ENCODE results near the gene PPIL6.

PPIL6 gene

DNA sequence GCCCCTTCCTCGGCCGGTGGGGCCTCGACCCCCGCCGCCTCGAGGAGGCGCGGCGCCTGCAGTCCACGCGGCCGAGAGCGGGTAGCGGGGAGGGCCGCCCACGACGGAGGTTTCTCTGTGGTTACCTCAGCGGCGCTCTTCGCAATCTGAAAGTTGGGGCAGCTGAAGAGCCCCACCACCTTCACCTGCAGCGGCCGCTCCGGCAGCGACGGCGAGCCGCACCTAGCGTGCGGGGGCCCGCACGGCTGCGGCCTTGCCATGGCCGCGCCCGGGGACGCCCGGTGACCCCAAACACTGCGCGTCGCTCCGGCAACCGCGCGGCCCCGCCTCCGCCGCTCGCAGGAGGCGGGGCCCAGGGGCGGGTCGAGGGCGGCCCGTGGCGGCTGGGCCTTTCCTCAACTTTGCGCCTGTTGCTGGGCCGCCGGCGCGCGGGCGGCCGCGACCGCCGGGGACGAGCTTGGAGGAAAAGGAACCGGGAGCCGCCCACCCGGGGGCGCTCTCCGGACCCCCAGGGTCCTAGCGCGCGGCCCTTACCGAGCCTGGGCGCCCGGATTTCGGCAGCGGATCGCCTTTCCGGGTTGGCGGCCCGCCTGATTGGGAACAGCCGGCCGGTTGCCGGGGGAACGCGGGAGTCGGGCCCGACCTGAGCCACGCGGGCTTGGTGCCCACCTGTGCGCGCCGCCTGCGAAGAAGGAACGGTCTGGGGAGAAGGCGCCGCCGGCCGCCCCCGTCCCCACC is at the start of gene PPIL6, which contains the start of gene SMPD2:
Gene PPIL6 (minus strand): TSS at position 298 of the 738 bp plus-strand sequence. CDS start 38 bp downstream, at position 260.
Gene SMPD2 (plus strand): TSS at position 394 of the 738 bp plus-strand sequence. CDS start 398 bp downstream, outside the sequence.
- DNase-seq (ENCODE audit: low spot score), result peak; percentile 95
- TF ChIP-seq, protein P1, sequence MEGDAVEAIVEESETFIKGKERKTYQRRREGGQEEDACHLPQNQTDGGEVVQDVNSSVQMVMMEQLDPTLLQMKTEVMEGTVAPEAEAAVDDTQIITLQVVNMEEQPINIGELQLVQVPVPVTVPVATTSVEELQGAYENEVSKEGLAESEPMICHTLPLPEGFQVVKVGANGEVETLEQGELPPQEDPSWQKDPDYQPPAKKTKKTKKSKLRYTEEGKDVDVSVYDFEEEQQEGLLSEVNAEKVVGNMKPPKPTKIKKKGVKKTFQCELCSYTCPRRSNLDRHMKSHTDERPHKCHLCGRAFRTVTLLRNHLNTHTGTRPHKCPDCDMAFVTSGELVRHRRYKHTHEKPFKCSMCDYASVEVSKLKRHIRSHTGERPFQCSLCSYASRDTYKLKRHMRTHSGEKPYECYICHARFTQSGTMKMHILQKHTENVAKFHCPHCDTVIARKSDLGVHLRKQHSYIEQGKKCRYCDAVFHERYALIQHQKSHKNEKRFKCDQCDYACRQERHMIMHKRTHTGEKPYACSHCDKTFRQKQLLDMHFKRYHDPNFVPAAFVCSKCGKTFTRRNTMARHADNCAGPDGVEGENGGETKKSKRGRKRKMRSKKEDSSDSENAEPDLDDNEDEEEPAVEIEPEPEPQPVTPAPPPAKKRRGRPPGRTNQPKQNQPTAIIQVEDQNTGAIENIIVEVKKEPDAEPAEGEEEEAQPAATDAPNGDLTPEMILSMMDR (IDR thresholded peaks at IDR 0.05), result no peak
- Histone ChIP-seq H3K27ac (peak within 1 kb of the TSS; percentile 75 to 93), H3K4me3 (peak within 1 kb of the TSS; percentile 91)

DNA sequence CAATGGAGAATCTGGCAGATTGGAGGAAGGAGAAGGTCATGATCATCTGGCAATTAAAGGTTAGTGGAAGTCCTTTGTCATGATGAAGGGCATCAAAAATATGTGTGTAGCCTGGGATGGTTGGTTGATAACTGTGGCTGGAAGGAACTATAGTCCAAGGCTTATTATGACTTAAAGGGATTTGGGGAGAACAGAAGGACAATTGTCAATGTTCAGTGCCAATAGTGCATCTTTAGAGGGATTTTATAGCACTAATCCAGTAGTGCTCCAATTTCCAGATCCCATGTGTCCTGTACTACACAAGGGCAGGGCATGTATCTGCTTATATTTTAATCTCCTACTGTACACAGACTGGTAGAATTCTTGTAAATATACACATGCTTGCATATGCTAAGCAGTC is 47.6 kb upstream of the PPIL6 start:
- DNase-seq (ENCODE audit: low spot score), result no peak
- no peak overlapping the region for H3K4me3 ChIP-seq
- no peak overlapping the region for H3K27ac ChIP-seq
- TF ChIP-seq, protein P1 (IDR thresholded peaks at IDR 0.05), result no peak

DNA sequence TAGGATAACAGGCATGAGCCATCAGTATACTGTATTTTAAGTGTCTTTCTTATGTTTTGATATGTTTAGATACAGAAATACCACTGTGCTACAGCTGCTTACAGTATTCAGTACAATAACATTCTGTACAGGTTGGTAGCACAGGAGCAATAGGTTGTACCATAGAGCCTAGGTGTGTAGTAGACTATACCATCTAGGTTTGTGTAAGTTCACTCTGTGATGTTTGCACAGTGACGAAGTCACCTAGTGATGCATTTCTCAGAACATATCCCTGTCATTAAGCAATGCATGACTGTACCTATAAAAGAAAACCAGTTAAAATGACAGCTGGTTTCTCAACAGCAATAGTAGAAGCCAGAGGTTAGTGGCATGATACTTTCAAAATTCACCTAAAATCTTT is 45.6 kb upstream of the PPIL6 start:
- Histone ChIP-seq H3K4me3 (no peak overlapping the region), H3K27ac (no peak overlapping the region)
- DNase-seq (ENCODE audit: low spot score), result no peak
- TF ChIP-seq, protein P1 (IDR thresholded peaks at IDR 0.05), result no peak

DNA sequence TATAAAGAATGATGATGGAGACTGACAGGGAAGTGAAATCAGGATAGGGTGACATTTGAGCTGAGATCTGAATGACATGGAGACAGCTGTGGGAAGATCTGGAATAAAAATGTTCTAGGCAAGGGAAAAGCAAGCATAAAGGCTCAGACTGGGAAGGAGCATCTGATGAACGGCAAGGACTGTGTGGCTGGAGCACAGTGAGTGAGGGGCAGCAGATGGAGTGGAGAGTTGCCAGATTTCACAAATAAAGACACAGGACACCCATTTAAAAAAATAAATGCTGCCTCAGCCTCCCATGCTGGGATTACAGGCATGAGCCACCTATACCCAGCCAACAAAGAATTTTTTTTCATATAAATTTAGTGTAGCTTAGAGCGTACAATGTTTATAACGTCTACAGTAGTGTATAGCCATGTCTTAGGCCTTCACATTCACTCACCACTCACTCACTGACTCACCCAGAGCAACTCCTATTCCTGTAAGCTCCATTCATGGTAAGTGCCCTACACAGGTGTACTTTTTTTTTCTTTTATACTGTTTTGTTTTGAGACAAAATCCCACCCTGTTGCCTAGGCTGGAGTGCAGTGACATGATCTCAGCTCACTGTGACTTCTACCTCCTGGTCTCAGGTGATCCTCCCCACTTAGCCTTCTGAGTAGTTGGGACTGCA is 45.0 kb upstream of the PPIL6 start:
- Histone ChIP-seq H3K27ac (no peak overlapping the region), H3K4me3 (no peak overlapping the region)
- no peak for DNase-seq (ENCODE audit: low spot score)
- TF ChIP-seq, protein P1 (IDR thresholded peaks at IDR 0.05), result no peak

DNA sequence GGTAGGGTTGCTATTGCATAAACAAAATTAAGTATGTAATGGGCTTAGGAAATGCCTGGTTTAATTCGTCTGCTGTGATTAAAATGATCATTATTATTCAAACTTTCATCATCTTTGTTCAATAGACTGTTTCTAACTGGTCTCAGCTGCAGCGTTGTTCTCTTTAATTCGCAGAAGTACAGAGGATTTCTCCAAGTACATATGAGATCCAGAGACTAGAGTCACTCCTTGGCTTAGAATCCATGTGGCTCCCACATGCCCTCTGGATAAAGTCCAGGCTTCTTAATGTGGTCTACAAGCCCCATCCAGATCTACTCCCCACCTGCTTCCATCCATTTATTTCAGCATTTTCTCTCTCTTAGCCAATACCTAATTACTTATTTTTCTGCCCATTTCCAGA is 43.7 kb upstream of the PPIL6 start:
- peak overlapping the region; percentile 28 to 95 for H3K27ac ChIP-seq
- H3K4me3 ChIP-seq, result peak overlapping the region; percentile 100
- TF ChIP-seq, protein P1 (IDR thresholded peaks at IDR 0.05), result no peak
- DNase-seq (ENCODE audit: low spot score), result no peak

DNA sequence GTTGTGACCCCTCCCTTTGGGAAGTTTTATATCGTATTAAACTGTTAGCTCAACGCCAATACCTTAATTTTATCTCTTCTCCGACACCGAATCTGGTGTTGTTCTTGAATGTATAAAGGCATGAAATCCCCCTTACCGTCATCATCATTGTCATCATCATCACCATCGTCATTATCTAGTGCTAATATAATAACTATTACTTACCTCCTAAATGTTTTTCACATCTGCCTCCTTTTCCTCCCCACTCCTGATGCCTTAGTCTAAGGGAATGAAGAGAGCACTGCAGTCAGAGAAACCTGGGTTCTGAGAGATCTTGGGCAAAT is 43.3 kb upstream of the PPIL6 start:
- DNase-seq (ENCODE audit: low spot score), result no peak
- Histone ChIP-seq H3K27ac (peak overlapping the region; percentile 28 to 95), H3K4me3 (peak overlapping the region; percentile 100)
- TF ChIP-seq, protein P1 (IDR thresholded peaks at IDR 0.05), result no peak
